ENCODE results near the gene REG4.

GRCh38 chr1:119794876-119795240 lies 16.4 kb downstream of the REG4 start:
- TF ChIP-seq GATA2 (IDR thresholded peaks at IDR 0.05; ENCODE audit: low read depth, low read length) (no peak), GATA3 (IDR thresholded peaks at IDR 0.05; ENCODE audit: low read depth, low read length) (no peak)
